ENCODE measurements around the gene SETBP1. TPM values are rescaled to one million over a fixed set of nuclear protein-coding genes. Genes with fewer than 3 reads are reported as not detected.

Gene SETBP1
- total RNA-seq, 1 donor from 2014 or later: 2.7 TPM

DNA sequence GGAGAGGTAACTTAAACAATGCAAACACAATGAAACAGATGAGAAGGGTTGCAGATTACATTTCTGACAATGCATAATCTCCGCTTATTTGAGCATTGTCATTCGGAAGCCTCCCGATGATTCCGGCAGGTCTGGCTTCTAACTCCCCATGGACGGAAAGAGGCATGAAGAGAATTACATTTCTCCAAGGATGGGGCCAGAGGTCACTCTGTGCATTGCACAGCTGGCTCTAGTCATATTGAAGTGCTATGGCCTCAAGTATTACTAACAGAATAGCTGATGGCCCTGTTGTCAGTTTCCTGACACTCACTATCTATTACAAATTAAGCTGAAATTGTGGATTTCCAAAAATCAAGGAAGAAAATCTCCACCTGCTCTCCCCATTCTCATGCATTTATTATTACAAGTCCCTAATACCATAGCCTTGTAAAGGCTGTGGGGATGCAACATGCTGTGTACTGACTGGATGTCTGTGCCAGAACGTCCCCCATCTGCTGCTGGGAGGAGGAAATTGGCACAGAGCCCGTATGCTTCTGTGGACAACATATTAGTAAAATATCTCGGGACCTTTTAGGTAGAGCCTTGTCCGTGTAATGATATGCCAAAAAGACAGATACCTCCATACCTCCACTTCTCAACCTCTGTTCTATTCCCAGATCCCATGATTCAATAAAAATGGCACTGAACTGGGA lies 168.1 kb downstream of the SETBP1 start:
- DNase-seq: no peak

DNA sequence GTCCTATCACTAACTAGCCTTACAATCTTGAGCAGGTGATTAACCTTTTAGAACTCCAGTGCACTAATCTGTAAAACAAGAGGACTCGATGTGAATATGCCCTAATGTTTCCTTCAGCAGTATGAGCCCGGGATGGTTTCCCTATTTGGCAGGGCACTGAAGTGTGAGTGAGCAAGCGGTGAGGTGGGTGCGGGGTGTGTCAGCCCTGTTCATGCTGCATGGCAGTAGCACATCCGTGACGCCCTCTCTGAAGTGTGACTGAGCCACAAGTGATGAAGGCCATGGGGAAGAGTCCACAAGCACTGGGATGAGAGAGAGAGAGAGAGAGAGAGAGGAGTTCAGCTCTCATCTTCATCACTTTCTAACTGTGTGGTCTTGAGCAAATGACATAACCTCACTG lies 168.7 kb downstream of the SETBP1 start:
- no peak for DNase-seq

DNA sequence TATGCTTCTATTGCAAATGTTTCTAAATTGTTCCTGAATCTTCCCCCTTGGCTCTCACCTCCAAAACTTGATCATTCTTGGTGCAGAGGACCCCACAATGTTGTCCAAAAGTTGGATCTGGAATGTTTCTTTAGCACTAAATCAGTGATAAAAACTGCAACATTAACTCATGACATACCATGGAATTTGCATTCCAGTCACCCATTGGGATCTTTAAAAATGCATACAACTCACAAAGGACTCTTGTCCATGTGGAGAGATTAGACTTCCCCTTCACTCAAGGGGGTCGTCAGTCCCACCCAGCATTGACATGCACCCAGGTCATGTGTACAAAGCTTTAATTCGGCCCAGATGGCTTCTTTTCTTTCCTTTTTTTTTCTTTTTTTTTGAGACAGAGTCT lies 169.3 kb downstream of the SETBP1 start:
- DNase-seq: no peak

DNA sequence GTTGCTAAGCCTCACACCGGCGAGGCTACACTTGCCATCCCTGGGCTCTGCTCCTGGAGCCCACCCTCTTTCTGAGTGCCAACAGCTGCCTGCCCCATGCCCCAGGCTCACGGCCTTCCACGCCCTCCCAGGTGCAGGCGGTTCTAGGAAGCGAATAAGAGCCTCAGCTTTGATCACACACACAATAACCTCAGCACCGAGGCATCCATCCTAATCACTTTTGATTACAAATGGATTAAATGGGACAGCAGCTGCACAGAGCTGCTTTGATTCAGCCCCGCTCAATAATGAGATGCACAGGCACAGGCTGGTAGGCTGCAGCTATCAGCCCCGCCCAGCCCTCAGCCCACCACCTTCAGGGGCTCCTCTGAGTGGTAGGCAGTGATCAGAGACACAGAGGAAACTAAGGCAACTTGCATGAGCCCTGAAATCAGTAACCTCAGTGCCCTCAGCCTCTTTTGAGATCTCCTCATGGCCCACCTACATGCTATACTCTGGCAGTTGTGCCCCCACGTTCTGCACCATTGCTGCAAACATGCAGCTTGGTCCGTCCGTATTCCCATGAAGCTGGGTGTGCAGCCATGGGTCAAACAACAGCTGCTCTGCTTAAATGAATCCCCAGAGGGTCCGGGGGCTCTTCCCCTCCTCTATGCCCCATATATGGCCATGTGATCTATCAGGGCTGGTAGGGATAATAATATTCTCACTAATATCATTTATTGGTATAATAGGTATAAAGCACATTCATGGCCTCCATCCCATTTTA lies 171.4 kb downstream of the SETBP1 start:
- no peak for DNase-seq

DNA sequence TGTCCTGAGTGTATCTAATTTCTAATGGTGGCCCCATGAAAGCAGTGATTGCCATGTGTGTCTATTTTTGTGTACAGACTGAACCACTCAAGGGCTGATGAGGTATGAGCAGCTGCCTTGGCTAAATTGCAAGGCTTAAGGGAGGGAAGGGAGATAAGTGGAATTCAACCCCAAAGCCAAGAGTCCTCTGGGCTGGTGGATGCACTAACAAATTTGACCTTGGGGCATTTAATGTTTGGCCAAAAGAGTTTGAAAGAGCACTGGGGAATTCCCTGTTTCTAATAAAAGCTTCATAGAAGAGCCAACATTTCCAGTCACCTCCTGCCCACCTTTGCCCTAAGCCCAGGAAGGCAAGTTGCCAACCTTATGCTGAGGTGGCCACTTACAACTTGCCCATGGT lies 172.1 kb downstream of the SETBP1 start:
- DNase-seq: no peak

DNA sequence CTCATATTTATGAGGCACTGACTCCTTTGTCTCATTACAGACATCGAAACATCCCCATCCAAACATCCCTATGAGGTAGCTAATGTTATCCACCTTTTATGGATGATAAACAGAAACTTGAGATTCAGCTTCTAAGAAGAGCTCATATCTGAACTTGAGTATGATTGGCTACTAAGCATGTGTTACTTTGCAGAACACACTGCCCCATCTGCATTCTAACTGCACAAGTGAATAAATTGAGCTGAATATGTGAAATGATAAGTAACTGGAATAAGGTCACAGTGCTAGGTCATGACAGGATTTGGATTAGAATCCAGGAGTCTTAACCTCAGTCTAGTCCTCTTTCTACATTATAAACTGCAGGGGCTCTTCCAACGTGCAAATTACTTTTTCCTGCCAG lies 172.7 kb downstream of the SETBP1 start:
- no peak for DNase-seq

DNA sequence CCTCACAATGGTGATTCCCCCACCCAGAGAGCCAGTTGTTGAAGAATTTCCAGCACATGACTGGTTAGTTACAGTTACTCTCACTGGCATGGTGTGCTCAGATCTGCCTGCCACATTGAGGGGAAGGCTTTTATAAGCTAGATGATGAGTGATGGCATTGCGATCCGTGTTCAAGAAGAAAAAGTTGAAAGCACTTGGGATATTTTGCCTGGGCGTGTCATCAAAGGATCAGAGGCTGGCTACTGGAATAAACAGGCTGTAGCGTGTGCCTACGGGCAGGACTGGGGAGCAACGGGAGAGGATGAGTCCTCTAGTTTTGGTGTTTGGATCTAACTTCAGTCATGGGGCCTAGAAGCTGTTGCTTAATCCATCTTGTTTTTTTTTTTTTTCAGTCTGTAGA lies 175.0 kb downstream of the SETBP1 start:
- no peak for DNase-seq

DNA sequence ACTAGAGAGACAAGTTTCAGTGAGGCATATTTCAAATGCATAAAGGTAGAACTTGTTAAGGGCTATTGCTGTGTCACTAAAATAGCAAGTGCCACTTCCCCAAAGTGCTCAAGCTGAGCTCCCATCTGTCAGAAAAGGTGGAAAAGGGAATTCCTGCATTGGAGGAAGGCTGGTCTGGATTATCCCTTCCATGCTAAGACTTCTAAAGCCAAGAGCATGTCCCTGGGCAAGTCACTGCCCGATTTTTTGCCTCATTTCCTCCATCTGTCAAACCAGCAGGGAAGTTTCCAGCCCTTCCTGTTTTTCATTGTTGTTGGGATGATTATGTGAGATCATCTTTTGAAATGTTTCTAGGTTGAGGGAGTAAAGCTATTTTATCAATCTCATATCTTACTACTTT lies 175.5 kb downstream of the SETBP1 start:
- DNase-seq: no peak

DNA sequence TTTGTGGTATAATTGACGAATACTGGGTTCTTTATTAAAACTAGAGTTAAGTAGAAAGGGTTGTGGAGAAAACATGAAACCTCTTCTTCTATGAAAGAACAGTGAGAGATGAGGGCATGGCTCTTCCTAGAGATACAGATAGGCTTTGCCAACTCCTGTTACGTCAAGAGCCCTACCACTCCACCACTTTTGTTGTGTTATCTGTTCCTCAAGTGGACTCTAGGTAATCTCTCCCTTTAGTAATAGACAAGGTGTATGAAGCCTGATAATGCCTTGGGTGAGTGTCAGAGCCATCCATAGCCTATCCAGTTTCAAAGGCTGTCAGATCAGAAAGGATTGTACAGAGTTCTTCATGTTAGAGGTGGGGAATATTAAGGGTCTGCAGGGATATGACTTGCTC lies 176.4 kb downstream of the SETBP1 start:
- no peak for DNase-seq

DNA sequence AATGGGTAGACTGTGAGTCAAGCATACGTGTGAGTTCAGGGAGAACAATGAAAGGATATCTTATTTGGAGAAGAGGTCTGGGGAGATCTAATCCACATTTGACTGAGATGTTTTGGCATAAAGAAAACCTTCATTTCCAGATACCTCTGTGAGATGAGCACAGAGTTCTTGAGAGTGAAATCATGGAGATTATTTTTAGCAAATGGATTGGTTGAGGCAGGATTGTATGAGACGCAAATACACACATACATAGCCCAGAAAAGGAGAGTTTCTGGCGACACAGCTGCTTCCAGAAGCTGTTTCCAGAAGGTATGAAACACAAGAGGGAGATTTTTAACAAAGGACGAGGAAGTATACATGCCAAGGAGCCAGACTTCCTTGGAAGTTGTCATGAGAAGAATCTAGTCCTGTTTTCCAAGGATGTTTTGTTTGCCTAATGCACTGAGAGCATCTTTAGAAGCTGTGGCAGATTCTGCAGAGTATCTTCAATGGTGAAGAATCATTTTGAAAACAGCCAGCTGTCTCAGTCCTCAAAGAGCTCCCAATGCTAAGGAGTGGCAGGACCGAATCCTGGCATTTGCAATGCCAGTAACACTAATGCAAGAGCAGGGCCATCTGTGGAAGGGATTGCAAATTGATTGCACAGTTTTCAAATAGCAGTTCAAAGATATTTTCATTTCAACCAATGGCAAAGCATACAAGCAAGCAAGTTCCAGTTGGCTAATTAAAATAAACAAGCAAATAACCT lies 177.2 kb downstream of the SETBP1 start:
- DNase-seq: no peak

DNA sequence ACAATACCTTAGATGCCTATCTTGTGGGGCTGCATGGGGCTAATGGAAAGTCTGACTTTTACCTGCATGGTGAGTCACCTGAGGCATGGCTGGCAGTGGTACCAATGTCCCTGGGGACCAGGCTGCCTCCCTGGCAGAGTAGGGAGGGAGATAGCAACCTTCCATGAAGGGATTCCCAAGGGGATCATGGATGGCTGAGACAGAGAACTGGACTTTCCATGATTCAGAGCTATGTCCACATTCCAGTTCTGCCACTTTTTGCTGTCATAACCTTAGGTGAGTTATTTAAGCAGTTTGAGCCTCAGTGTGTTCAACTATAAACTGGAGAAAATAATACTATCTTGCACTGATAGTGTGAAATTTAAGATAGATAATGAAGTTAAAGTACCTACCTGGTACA lies 178.6 kb downstream of the SETBP1 start:
- no peak for DNase-seq

DNA sequence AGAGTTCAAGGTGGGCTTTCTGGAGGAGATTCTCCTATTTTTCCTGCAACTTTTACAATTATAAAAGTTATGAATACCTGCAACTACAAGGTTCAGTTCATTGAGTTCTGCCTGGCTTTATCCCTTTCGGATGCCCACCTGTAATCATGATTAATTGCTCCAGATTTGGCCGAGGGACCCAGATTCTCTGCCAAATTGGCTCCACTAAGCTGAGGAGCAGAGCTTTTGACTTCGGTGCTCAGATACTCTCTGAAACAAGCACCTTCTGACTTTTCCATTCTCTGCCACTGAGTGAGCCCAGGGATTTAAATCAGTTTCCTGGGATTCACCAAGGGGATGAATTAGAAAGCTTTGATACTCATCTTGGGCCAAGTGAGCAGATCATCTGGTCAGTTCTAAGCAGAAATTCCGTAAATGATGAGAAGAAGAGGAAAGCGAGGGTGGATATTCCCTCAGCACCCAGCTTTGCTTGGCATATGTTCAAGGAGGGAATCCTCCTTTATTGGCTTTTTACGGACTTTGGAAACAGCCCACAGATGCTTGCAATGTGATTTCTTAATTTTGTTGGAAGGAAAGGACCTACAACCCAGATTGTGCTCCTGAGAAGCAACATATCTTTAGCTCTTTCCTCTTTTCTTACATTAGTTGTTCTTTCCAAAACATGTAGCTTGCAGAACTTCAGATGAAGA lies 179.2 kb downstream of the SETBP1 start:
- DNase-seq: no peak

DNA sequence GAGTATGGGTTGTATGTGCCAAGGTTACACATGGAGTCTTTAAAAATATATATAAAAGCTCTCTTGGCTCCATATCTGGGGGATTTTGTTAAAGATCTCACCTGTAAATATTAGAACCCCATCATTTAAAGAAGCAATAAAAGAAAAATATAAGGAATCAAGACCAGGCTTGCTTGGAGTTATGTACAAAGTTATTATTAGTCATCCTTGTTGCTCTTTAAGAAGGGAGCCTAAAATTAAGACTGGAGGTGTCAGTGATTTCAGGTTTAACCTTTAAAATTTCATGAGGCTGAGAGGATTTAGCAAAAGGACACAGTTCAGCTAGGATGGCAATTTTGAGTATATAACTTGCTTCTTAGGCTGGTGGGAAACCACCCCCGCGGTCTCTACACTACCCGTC lies 181.4 kb downstream of the SETBP1 start:
- DNase-seq: no peak

DNA sequence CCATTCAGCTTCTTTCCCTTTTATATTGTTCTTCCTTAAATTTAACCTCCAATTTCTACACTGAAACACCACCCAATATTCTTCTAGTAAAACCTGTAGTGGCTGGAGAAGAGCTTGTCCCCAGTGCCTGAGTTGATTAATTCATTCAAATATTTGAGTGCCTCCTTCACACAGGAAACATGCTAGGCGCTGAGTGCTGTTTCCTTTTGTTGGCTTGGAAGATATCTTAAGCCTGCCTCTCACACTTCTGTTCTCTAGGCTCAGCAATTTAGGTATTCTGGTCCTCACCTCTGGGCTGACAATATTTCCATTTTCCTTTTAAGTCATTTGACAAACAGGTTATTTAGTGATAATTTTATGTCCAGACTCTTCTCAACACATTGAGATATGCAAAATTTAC lies 185.4 kb downstream of the SETBP1 start:
- DNase-seq: no peak

DNA sequence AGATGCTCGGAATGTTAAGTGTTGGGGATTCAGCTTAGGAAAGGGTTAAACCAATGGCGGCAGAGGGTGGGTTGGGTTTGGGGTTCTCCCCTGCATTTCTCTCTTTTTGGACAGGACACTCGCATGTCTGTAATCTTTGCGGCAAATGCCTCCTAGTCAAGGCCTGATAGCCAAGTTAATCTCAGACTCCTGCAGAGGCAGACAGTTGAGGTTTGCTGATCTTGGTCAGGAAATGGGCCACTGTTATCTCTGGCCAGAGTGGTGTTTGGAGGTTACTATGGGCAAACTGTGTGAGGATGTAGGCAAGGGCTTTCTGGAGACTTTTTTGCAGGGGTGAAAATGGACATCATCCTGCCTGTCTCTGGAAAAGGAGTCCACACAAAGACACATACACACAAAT lies 188.8 kb downstream of the SETBP1 start:
- no peak for DNase-seq

DNA sequence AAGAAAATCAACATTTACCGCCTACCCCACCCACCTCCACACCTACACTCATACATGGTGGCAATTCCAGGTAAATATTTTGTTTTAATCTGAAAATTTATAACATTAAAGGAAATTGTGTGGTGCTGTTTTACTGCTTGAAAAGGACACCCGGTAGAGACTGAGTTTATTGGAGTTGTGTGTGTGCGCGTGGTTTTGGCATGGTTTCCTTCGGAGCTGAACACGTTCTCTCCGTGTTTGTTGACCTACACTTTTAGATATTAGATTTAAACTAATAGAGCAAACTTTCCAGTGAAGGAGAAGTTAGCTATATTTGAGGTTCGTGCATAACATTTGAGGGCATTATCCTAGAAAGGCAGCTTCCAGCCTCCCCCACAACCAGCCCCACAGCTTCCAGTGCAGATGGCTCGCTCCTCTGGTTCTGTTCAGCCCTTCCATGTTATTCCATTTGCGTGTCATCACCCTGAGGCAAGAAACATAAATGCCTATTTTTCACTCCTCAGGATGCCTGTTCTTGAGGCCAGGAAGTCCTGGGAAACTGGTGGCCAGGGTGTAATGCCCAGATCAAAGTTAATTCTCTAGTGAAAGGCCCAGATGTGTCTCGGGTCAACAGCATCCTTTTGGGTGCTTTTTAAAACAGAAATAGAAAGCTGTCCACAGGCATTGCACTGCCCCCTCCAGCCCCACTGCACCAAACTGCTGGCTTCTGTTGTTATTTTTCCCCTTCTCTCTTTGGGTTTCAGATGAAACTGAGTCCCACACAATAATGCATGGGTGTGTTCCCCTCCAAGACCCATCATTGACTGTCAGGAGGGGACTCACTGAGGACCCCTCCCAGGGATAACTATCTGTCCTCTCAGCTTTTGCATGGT lies 190.2 kb downstream of the SETBP1 start:
- no peak for DNase-seq

DNA sequence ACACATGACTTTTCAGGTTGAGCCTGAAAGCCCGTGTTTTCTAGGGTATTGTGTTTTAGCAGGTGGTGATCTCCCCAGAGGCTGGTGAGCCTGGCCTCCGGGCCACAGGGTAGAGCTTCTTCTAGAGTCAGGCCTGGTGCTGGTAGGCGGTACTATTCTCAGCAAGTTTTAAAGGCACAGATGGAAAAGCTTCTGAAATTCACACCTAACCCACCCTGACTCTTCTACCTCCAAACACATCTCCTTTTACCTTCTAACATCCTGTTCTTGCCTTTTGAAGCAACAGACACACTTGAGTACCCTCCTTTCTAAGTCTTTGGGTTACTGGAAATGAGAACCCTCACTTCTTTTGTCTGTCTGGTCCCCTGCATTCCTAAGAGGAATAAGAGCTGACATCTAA lies 191.1 kb downstream of the SETBP1 start:
- no peak for DNase-seq

DNA sequence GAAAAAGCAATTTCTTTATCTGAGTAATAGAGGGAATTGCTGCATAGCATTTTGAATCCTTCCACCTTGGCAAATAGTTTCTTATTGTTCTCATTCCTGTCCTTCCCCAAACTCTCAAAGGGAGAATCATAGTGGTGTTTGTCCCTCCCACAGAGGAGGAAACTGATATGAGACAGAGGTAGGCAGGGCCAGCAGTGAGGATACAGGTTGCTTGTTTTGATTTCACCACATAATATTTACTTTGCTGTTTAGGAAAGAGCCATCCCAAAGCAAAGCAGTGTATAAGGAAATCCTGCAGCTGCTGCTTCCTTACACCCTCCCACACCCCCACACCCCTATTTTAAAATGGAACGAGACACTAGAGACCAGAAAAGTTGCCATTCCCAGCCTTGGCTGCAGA lies 195.3 kb downstream of the SETBP1 start:
- no peak for DNase-seq

DNA sequence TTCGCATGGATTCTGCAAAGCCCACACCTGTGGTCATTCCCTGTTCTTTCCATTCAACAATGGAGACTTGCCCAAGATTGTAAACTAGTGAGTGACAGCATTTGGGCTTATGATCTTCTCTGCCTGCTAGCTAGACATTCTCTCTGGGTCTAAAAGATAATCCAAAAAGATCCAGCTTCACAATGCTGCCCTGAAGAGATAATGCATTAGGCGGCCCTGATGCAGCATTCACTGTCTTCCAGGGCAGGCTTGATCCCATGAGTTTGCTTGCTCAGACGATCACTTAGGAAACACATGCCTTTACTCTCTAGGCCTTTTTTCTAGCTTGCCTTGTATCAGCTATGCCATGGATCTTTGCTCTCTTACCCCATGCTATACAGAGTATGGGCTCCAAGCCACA lies 196.1 kb downstream of the SETBP1 start:
- DNase-seq: no peak

DNA sequence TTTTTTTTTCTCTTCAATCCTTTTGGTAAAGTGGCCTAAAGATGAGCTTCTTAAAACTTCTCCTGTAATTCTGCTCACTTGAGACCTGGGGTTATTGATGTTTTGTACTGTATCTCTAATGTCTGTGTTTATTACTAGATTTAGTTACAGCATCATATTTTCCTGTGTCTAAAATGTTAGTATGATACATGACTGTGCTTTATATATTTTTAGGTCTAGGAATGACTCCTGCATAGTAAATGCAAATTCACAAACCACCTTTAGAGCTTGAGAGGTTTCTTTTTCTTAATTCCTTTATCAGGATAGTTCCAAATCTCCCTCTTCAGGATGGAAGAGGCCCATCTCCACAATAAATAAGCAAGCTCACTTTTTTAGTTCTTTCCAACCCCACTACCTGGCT lies 197.6 kb downstream of the SETBP1 start:
- no peak for DNase-seq

DNA sequence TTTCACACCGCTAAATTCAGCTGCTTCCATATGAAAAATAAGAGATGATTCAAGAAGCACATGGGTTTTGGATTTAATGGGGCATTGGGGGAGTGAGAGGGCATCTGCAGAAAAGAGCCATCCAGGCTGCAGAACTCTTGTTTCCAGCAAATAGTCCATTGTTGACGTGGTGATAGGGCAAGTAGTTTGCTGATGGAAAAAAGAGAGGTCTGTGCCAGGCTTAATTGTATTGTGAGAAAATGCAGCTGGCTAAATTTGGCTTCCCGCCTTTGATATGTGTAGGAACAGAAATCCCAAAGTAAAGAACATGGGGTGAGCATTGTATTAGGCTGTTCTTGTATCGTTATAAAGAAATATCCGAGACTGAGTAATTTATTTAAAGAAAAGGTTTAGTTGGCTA lies 199.5 kb downstream of the SETBP1 start:
- DNase-seq: no peak

DNA sequence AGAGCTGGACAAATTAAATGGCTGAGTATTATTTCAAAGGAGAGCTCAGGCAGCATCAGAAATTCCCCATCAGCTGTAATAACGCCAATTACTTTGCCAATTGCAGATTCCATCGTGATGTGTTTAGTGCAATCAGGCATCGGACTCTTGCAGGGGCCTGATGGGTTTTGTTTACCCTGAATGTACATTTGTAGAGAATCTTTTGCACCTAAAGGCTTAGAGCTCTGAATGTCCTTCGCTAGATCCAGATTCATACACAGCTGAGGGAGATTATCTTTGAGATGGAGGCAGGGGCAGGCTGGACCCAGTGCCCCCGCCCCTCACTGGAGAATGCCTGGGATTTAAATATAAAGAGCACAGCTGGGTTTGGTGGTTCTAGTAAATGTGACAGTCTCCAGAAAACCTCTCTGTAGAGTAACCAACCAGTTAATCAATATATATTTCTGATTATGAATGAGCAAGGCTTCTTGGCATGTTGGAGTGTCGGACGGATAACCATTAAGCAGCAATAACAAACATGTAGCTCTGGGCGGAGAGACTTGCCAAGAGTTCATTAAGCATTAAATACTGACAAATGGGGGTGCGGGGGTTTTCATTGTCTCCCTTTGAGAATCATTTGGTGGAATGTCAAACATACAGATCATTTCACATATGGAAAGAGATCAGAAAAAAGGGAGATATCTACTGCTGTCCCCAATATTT lies 200.9 kb downstream of the SETBP1 start:
- no peak for DNase-seq
